ENCODE results near the gene ALPK1. TPM values are rescaled to one million over a fixed set of nuclear protein-coding genes. Genes with fewer than 3 reads are reported as not detected.

Gene ALPK1
- total and polyA plus RNA-seq, 2 donors (not counting 1 experiment from before 2014, with no cell fraction given): 5.5 to 27.2 TPM

GRCh38 chr4:112288455-112288854 lies 8.7 kb upstream of the ALPK1 start:
- Mint-ChIP-seq H3K27ac (peak overlapping the region; percentile 92), H3K27me3 (no peaks in the 10 kb centered on the region), H3K9me3 (ENCODE audit: insufficient read depth) (peaks cover 3% of the 10 kb centered on the region), H3K4me1 (peaks cover 55% of the 10 kb centered on the region), H3K4me3 (peak overlapping the region; percentile 51)
- peaks cover 41 to 52% of the 10 kb centered on the region in 2 donors for H3K4me1 ChIP-seq (ENCODE audit: control insufficient read depth in 2 of 2, insufficient read depth in 2 of 2, low read length in 2 of 2)
- WGBS (ENCODE audit: insufficient coverage): no CpG with 5 or more reads among the region's 3 CpGs
- CTCF ChIA-PET: interaction anchor here (0.6 to 9.2 kb wide), 4 partner anchors 33 to 647 kb away, joined by 4 to 65 read pairs (median 8); no protein-coding TSS in a partner anchor
- H3K27me3 ChIP-seq (replicated peaks in 1 of 4; ENCODE audit: control extremely low read depth in 1 of 4, control insufficient read depth in 3 of 4, insufficient read depth in 4 of 4, low read length in 3 of 4): no peaks in the 10 kb centered on the region
- intact Hi-C loops (cut with micrococcal nuclease): loop anchor here (1.0 to 10.0 kb wide), 2 partner anchors 33 to 1276 kb away; no protein-coding TSS in a partner anchor
- POLR2A ChIA-PET: interaction anchor here (1.8 kb wide), 1 partner anchor 57 kb away, joined by 7 read pairs; the partner anchor contains the start of gene AP1AR
- DNase-seq: peak; percentile 76
- H3K79me2 ChIP-seq (ENCODE audit: control insufficient read depth, insufficient read depth, low read length): peaks cover 34% of the 10 kb centered on the region
- no peaks in the 10 kb centered on the region for H4K20me1 ChIP-seq (ENCODE audit: control insufficient read depth, insufficient read depth, low read length, poor library complexity, severe bottlenecking)
- peaks cover 2 to 11% (median 5%) of the 10 kb centered on the region in 3 donors for H3K9me3 ChIP-seq (ENCODE audit: control extremely low read depth in 1 of 3, control insufficient read depth in 2 of 3, insufficient read depth in 1 of 3, low read length in 2 of 3)
- peak overlapping the region; percentile 91 for H3K4me2 ChIP-seq (replicated peaks; ENCODE audit: low read depth, low read length, poor library complexity, severe bottlenecking)
- H3K36me3 ChIP-seq (replicated peaks in 1 of 2; ENCODE audit: control extremely low read depth in 1 of 2, control insufficient read depth in 1 of 2, extremely low read depth in 1 of 2, insufficient read depth in 2 of 2, low read length in 1 of 2): no peaks in the 10 kb centered on the region
- H3K9ac ChIP-seq (ENCODE audit: low read length): peak overlapping the region; percentile 90
- TF ChIP-seq CTCF (IDR thresholded peaks at IDR 0.05) (no peak), EZH2 (IDR thresholded peaks at IDR 0.05; ENCODE audit: borderline replicate concordance, insufficient read depth, low read depth, low read length, poor library complexity, severe bottlenecking) (no peak)
- peak overlapping the region in 3 of 5 experiments; percentile 23 to 89 (median 23) for H3K4me3 ChIP-seq (ENCODE audit: control extremely low read depth in 1 of 5, extremely low read depth in 1 of 5, insufficient read depth in 1 of 5, low read depth in 2 of 5, low read length in 4 of 5)
- ATAC-seq (ENCODE audit: low read depth): no peak
- peak overlapping the region; percentile 61 for H2AFZ ChIP-seq (ENCODE audit: insufficient read depth, low read depth, low read length, poor library complexity, severe bottlenecking)
- H3K27ac ChIP-seq (ENCODE audit: low read length in 2 of 2): peak overlapping the region; percentile 85 to 95
